ENCODE results near the gene OR4D2. TPM values are rescaled to one million over a fixed set of nuclear protein-coding genes. Genes with fewer than 3 reads are reported as not detected.
"Not testable (repeated sequence)": the region's sequence is repeated elsewhere in the genome, so short reads cannot be mapped to it uniquely, and the experiment has no call there.

OR4D2 gene
- total RNA-seq, 2 experiments from 2014 or later, result not detected

- DNase-seq, result peak in 13 of 14 experiments; percentile 3 to 82 (median 35)
- Histone ChIP-seq H3K4me3 (ENCODE audit: low read length) (no peak overlapping the region), H3K9me3 (ENCODE audit: control insufficient read depth in 1 of 2, insufficient read depth in 1 of 2, low read length in 2 of 2) (no peaks in the 10 kb centered on the region), H3K27me3 (ENCODE audit: control insufficient read depth in 1 of 2, insufficient read depth in 2 of 2, low read length in 2 of 2) (no peaks in the 10 kb centered on the region), H3K36me3 (ENCODE audit: insufficient read depth, low read length) (no peaks in the 10 kb centered on the region), H3K4me1 (ENCODE audit: insufficient read depth, low read length) (no peaks in the 10 kb centered on the region), H3K27ac (ENCODE audit: low read depth in 1 of 2, low read length in 2 of 2) (no peak overlapping the region)
- ChIA-PET CTCF (interaction anchor here (1.0 kb wide), 1 partner anchor 52 kb away, joined by 3 read pairs; no protein-coding TSS in a partner anchor), POLR2A (interaction anchor here (0.7 to 1.3 kb wide), 3 partner anchors 50 to 270 kb away, joined by 3 read pairs; partner anchors contain the start of genes MRPS23 and SRSF1)
- peak; percentile 61 for ATAC-seq (ENCODE audit: poor library complexity)
- H3K4me3 Mint-ChIP-seq, result no peak overlapping the region
- no peak overlapping the region for H3K27ac Mint-ChIP-seq
- intact Hi-C loops (cut with DNase I, micrococcal nuclease), result no loop called here
- peaks cover 15% of the 10 kb centered on the region for H3K4me1 Mint-ChIP-seq (ENCODE audit: low read depth)
- peaks cover 9% of the 10 kb centered on the region for H3K27me3 Mint-ChIP-seq
- H3K9me3 Mint-ChIP-seq, result no peaks in the 10 kb centered on the region
- TF ChIP-seq, protein P1, sequence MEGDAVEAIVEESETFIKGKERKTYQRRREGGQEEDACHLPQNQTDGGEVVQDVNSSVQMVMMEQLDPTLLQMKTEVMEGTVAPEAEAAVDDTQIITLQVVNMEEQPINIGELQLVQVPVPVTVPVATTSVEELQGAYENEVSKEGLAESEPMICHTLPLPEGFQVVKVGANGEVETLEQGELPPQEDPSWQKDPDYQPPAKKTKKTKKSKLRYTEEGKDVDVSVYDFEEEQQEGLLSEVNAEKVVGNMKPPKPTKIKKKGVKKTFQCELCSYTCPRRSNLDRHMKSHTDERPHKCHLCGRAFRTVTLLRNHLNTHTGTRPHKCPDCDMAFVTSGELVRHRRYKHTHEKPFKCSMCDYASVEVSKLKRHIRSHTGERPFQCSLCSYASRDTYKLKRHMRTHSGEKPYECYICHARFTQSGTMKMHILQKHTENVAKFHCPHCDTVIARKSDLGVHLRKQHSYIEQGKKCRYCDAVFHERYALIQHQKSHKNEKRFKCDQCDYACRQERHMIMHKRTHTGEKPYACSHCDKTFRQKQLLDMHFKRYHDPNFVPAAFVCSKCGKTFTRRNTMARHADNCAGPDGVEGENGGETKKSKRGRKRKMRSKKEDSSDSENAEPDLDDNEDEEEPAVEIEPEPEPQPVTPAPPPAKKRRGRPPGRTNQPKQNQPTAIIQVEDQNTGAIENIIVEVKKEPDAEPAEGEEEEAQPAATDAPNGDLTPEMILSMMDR (IDR thresholded peaks at IDR 0.05), result no peak
- H3K36me3 Mint-ChIP-seq (ENCODE audit: low read depth), result no peaks in the 10 kb centered on the region
These were observed 46.5 kb upstream of the OR4D2 start for GRCh38 chr17:58120195-58120822.

DNA sequence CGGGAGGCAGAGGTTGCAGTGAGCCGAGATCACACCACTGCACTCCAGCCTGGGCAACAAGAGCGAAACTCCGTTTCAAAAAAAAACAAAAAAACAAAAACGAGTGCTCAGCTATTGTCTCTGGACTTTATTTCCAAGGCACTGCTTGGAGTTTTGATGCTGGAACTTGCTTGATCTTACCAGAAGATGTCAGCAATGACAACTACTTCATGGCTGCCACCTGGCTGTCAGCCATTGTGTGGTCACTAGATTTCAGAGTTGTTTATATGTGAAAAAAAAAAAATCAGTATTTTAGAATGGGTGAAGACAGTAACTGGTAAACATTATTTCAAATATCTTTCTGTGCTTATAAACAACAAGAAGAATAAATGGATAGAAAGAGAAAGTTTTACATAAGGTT is 44.9 kb upstream of the OR4D2 start:
- peaks cover 0 to 2% of the 10 kb centered on the region in 2 experiments for H3K27me3 ChIP-seq (ENCODE audit: control insufficient read depth in 1 of 2, insufficient read depth in 2 of 2, low read length in 2 of 2)
- H3K36me3 ChIP-seq (ENCODE audit: insufficient read depth, low read length), result no peaks in the 10 kb centered on the region
- ATAC-seq (ENCODE audit: poor library complexity), result peak; percentile 87
- no peak overlapping the region for H3K27ac ChIP-seq (ENCODE audit: low read depth in 1 of 2, low read length in 2 of 2)
- intact Hi-C loops (cut with DNase I, micrococcal nuclease), result loop anchor here (1.0 kb wide), 3 partner anchors 50 to 128 kb away; partner anchors contain the start of gene MKS1 (in 1 of the 2)
- no peak overlapping the region for H3K4me3 ChIP-seq (ENCODE audit: low read length)
- ChIA-PET CTCF (interaction anchor here (0.7 to 1.5 kb wide), 6 partner anchors 33 to 331 kb away, joined by 3 to 8 read pairs (median 4); no protein-coding TSS in a partner anchor), POLR2A (interaction anchor here (0.6 to 2.8 kb wide), 4 partner anchors 31 to 54 kb away, joined by 5 to 13 read pairs (median 8); no protein-coding TSS in a partner anchor)
- H3K36me3 Mint-ChIP-seq (ENCODE audit: low read depth), result no peaks in the 10 kb centered on the region
- H3K9me3 Mint-ChIP-seq, result no peaks in the 10 kb centered on the region
- no peak overlapping the region for H3K4me3 Mint-ChIP-seq
- H3K4me1 Mint-ChIP-seq (ENCODE audit: low read depth), result peaks cover 15% of the 10 kb centered on the region
- no peaks in the 10 kb centered on the region for H3K9me3 ChIP-seq (ENCODE audit: control insufficient read depth in 1 of 2, insufficient read depth in 1 of 2, low read length in 2 of 2)
- TF ChIP-seq, protein P1 (IDR thresholded peaks at IDR 0.05), result peak; percentile 82
- peaks cover 9% of the 10 kb centered on the region for H3K27me3 Mint-ChIP-seq
- H3K27ac Mint-ChIP-seq, result no peak overlapping the region
- peak in 13 of 14 experiments; percentile 3 to 82 (median 38) for DNase-seq
- no peaks in the 10 kb centered on the region for H3K4me1 ChIP-seq (ENCODE audit: insufficient read depth, low read length)

DNA sequence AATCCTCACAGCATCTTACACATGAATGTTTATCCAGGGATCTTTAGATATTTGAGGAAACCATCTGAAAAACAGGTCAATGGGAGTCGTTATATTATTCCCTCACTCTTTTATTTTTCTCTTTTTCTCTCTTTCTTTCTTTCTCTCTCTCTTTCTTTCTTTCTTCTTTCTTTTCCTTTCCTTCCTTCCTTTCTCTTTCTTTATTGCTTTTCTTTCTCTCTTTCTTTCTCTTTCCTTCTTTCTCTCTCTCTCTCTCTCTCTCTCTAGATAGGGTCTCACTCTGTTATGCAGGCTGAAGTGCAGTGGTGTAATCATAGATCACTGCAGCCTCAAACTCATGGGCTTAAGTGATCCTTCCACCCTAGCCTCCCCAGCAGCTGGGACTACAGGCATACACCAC is 38.9 kb upstream of the OR4D2 start:
- H3K4me1 Mint-ChIP-seq (ENCODE audit: low read depth), result peaks cover 5% of the 10 kb centered on the region
- no peaks in the 10 kb centered on the region for H3K9me3 ChIP-seq (ENCODE audit: control insufficient read depth in 1 of 2, insufficient read depth in 1 of 2, low read length in 2 of 2)
- H3K36me3 Mint-ChIP-seq (ENCODE audit: low read depth), result no peaks in the 10 kb centered on the region
- H3K27me3 ChIP-seq (ENCODE audit: control insufficient read depth in 1 of 2, insufficient read depth in 2 of 2, low read length in 2 of 2), result peaks cover 0 to 2% of the 10 kb centered on the region in 2 experiments
- no peak overlapping the region for H3K4me3 ChIP-seq (ENCODE audit: low read length)
- TF ChIP-seq, protein P1 (IDR thresholded peaks at IDR 0.05), result no peak
- CTCF ChIA-PET, result no interaction called here
- no peaks in the 10 kb centered on the region for H3K27me3 Mint-ChIP-seq
- no peak overlapping the region for H3K27ac Mint-ChIP-seq
- intact Hi-C loops (cut with DNase I, micrococcal nuclease), result no loop called here
- ATAC-seq (ENCODE audit: poor library complexity), result no peak
- POLR2A ChIA-PET, result no interaction called here
- no peak overlapping the region for H3K4me3 Mint-ChIP-seq
- DNase-seq, result no peak
- no peaks in the 10 kb centered on the region for H3K9me3 Mint-ChIP-seq
- H3K36me3 ChIP-seq (ENCODE audit: insufficient read depth, low read length), result no peaks in the 10 kb centered on the region
- no peak overlapping the region for H3K27ac ChIP-seq (ENCODE audit: low read depth in 1 of 2, low read length in 2 of 2)
- no peaks in the 10 kb centered on the region for H3K4me1 ChIP-seq (ENCODE audit: insufficient read depth, low read length)

DNA sequence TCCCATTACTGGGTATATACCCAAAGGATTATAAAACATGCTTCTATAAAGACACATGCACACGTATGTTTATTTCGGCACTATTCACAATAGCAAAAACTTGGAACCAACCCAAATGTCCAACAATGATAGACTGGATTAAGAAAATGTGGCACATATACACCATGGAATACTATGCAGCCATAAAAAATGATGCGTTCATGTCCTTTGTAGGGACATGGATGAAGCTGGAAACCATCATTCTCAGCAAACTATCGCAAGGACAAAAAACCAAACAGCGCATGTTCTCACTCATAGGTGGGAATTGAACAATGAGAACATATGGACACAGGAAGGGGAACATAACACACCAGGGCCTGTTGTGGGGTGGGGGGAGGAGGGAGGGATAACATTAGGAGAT is 34.1 kb upstream of the OR4D2 start:
- H3K27me3 ChIP-seq (ENCODE audit: control insufficient read depth in 1 of 2, insufficient read depth in 2 of 2, low read length in 2 of 2); ATAC-seq (ENCODE audit: poor library complexity); DNase-seq; H3K4me3 ChIP-seq (ENCODE audit: low read length); intact Hi-C loops (cut with DNase I, micrococcal nuclease); H3K27ac ChIP-seq (ENCODE audit: low read depth in 1 of 2, low read length in 2 of 2); H3K36me3 Mint-ChIP-seq (ENCODE audit: low read depth); POLR2A ChIA-PET; H3K4me3 Mint-ChIP-seq; H3K9me3 Mint-ChIP-seq; H3K9me3 ChIP-seq (ENCODE audit: control insufficient read depth in 1 of 2, insufficient read depth in 1 of 2, low read length in 2 of 2); H3K27me3 Mint-ChIP-seq; CTCF ChIA-PET; H3K27ac Mint-ChIP-seq; H3K4me1 ChIP-seq (ENCODE audit: insufficient read depth, low read length); H3K36me3 ChIP-seq (ENCODE audit: insufficient read depth, low read length); H3K4me1 Mint-ChIP-seq (ENCODE audit: low read depth): not testable (repeated sequence)
